HG03571 (cell line): ENCODE results near the gene HJV.

Experiments used
- ATAC-seq: cut with Tn5 transposase; IDR thresholded peaks from one replicate; pipeline ENCODE4 v1.9.1; 2021; ENCODE audit not compliant: unreplicated experiment

Gene HJV

GRCh38 chr1:145994391-145995120, 27.0 kb downstream of the HJV start:
- no peak for ATAC-seq

GRCh38 chr1:145993618-145994390, 27.7 kb downstream of the HJV start:
- no peak for ATAC-seq

GRCh38 chr1:145992958-145993617, 28.4 kb downstream of the HJV start:
- ATAC-seq = no peak

- ATAC-seq = no peak
These were observed 29.0 kb downstream of the HJV start for GRCh38 chr1:145992502-145992936.

GRCh38 chr1:145991735-145992412, 29.7 kb downstream of the HJV start:
- ATAC-seq = no peak

GRCh38 chr1:145990249-145990855, 31.2 kb downstream of the HJV start:
- no peak for ATAC-seq

- no peak for ATAC-seq
These were observed 32.8 kb downstream of the HJV start for GRCh38 chr1:145988773-145989172.

- no peak for ATAC-seq
These were observed 33.6 kb downstream of the HJV start for GRCh38 chr1:145987926-145988325.

- no peak for ATAC-seq
These were observed 35.0 kb downstream of the HJV start for GRCh38 chr1:145986551-145986950.

- no peak for ATAC-seq
These were observed 35.8 kb downstream of the HJV start for GRCh38 chr1:145985502-145986439.

GRCh38 chr1:145985129-145985501, 36.4 kb downstream of the HJV start:
- ATAC-seq = no peak

- no peak for ATAC-seq
These were observed 37.3 kb downstream of the HJV start for GRCh38 chr1:145983960-145984830.

- ATAC-seq = no peak
These were observed 38.3 kb downstream of the HJV start for GRCh38 chr1:145983206-145983675.

- no peak for ATAC-seq
These were observed 39.4 kb downstream of the HJV start for GRCh38 chr1:145982010-145982723.

- ATAC-seq = no peak
These were observed 41.0 kb downstream of the HJV start for GRCh38 chr1:145980457-145980994.

- peak; percentile 8 for ATAC-seq
These were observed 41.6 kb downstream of the HJV start for GRCh38 chr1:145979746-145980456.
